GM12872 (cell line): ENCODE measurements around the gene RRP15.

Experiments used
- CTCF ChIP-seq: IDR thresholded peaks from 3 replicates; pipeline ENCODE4 v1.5.1; 2011; ENCODE audit warnings: low read depth, mild to moderate bottlenecking, low read length, moderate library complexity; ENCODE audit not compliant: insufficient read depth

The RRP15 gene

GRCh38 chr1:218322762-218323161 is 37.7 kb downstream of the RRP15 start:
- TF ChIP-seq CTCF = no peak

- no peak for TF ChIP-seq CTCF
Measured at GRCh38 chr1:218323568-218324225, 38.6 kb downstream of the RRP15 start.

- TF ChIP-seq CTCF = no peak
Measured at GRCh38 chr1:218324226-218324580, 39.1 kb downstream of the RRP15 start.

GRCh38 chr1:218328769-218329168 is 43.7 kb downstream of the RRP15 start:
- no peak for TF ChIP-seq CTCF

- TF ChIP-seq CTCF = peak; percentile 42; the same call in 2 of the 3 replicates
Measured at GRCh38 chr1:218330043-218330623, 45.0 kb downstream of the RRP15 start.

- TF ChIP-seq CTCF = no peak
Measured at GRCh38 chr1:218332416-218332815, 47.3 kb downstream of the RRP15 start.

GRCh38 chr1:218336328-218336727 is 51.2 kb downstream of the RRP15 start:
- TF ChIP-seq CTCF = no peak
